Left renal cortex interstitium (tissue), 4 donors: ENCODE data around the gene ABRACL. TPM values are rescaled to one million over a fixed set of nuclear protein-coding genes. Genes with fewer than 3 reads are reported as not detected.

Experiments
- DNase-seq, 4 donors: peaks; one replicate each; pipeline ENCODE4 v3.0.0-alpha.2; 2013; ENCODE audit warnings: low read depth in 4 of 4, low spot score in 2 of 4, missing footprints in 1 of 4
- polyA plus RNA-seq, 4 donors: library from polyadenylated mRNA; unstranded; fragments of 120-200 nt; gene quantifications; one replicate each; pipeline ENCODE4 v1.2.1, GENCODE V29; 2013; ENCODE audit not compliant: insufficient read length in 4 of 4

Gene ABRACL
- polyA plus RNA-seq, 4 donors = 35.1 to 50.0 (median 47.9) TPM

GRCh38 chr6:139050770-139051313 lies 22.3 kb downstream of the ABRACL start:
- DNase-seq = no peak

GRCh38 chr6:139051396-139052060 lies 23.0 kb downstream of the ABRACL start:
- DNase-seq = no peak

DNA sequence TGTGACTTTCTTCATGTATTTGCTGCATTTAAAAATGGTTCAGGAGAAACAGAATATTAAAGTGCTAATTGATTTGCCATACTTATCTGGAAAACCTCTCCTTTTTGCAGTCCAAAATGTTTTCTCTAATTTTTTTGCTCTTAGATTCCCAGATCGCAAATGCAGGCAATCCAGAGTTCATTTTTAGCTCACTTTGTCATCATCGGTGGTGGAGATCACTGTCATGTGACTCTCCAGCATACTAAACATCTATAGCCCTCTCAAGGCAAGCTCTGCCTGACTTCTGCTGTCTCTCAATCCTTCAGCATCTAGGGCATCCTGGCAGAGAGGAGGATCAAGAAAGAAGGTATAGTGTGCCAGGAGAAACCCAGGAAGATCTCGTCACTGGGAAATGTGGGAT lies 24.8 kb downstream of the ABRACL start:
- DNase-seq = no peak

GRCh38 chr6:139054001-139054400 lies 25.5 kb downstream of the ABRACL start:
- no peak for DNase-seq

DNA sequence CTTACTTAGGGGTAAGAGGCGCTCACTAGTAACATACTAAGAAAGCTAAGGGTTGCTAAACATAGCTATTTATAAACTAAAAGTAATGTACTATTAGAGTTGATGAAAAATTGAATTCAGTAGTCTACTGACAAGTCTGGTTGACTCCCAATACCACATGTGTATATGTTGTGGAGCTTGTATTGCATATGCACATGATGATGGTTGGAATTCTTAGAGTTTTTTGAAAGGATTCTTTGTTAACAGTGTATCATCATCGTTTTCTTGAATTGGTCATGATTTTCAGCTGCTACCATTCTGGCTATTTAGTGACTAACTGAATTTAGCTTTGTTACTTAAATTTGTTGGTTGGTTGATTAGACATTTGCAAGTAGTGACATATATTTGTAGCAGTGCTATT lies 27.2 kb downstream of the ABRACL start:
- no peak for DNase-seq

GRCh38 chr6:139058029-139058428 lies 29.5 kb downstream of the ABRACL start:
- no peak for DNase-seq

DNA sequence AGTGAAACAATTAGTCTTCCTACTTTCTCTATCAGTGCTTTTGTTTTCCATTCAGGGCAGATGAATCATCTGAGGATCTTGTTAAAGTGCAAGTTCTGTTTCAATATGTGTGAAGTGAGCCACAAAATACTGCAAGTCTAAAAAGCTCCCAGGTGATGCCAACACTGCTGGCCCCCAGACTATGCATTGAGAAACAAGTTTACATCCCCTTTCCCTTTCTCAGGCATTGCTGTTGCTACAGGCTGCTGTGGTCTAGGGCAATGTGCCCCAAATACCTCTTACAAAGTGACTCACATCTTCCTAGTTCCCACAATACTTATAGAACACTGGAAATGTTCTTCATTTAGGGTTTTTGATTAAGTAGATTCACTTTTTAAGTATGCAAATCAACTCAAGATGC lies 31.8 kb downstream of the ABRACL start:
- no peak for DNase-seq

DNA sequence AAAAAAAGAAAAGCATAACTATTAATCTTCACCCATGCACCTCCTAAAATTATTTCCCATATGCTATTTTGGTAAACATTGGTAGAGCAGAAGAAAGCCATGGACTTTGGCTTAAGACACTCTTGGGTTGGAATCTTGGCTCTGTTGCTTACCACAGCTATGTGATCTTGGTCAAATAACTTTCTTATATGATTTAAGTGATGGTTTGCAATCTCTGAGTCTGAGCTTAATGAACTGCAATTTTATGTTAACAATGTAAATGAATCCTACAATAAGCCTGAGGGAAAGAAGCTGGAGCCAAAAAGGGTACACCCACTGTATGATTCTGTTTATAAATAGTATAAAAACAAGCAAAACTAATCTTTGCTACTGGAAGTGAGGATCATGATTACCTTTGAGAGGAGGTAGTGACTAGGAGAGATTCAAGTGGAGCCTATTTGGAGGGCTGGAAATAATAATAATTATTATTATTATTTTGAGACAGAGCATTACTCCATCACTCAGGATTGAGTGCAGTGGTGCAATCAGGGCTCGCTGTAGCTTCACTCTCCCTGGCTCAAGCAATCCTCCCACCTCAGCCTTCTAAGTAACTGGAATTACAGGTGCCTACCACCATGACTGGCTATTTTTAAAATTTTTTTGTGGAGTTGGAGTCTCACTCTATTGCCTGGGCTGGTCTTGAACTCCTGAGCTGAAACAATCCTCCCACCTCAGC lies 34.5 kb downstream of the ABRACL start:
- no peak for DNase-seq

DNA sequence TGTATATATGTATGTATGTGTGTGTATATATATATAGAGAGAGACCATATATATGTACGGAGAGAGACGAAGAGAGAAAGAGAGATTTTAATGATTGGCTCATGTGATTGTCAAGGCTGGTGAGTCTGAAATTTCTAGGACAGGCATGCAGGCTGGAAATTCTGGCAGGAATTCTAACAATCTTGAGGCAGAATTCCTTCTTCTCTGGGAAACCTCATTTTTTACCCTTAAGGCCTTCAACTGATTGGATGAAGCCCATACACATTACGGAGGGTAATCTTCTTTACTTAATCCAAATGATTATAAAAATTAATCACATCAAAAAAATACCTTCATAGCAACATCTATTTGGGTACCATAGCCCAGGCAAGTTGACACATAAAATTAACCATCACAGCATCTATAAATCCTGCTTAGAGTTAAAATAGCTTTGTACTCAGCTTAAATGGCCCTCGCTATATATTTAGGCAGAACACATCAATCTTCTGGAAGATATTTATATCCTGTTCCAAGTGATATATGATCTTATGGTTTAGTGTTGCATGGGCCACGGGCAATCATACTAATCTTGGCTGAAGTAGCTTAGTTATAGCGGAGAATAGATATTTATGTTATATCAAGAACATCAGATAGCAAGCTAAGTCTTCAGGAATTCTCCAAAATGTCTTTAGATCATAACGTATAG lies 36.6 kb downstream of the ABRACL start:
- DNase-seq = no peak

DNA sequence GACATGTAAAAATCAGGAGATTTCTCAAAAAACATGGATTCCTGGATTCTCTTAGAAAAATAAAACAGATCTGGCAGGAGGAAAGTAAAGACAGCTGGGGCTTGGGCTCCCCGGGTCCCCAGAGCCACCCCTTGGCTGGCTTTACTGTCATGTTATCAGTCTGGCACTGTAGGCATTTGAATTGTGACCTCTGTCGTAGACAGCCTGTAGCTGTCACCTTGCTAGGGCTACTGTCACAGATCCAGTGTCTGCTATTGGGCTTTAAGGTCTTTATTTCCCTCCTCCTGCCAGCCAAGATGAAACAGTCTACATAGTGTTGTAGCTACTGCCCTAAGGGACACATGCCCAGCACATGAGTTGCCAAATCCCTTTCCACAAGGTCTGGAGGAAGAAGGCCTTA lies 37.5 kb downstream of the ABRACL start:
- DNase-seq = no peak

GRCh38 chr6:139068846-139069245 lies 40.3 kb downstream of the ABRACL start:
- no peak for DNase-seq

DNA sequence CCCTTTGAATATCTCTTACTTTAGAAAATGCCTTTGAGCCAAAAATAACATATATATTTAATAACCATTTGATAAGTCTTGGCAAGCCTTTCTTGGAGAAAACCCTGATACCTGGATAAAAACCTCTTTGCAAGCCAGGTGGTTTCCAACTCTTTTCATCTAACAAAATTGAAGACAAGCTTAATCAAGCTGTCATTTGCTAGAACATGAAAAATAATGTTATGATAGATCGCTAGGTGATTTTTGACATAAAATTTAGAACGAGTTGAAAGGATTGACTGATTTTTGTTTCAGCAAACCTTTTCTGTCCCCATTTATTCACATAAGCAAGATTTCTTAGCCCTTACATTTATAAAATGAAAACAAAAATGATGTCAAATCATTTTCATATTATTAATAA lies 44.6 kb downstream of the ABRACL start:
- DNase-seq = no peak

GRCh38 chr6:139079018-139079417 lies 50.5 kb downstream of the ABRACL start:
- DNase-seq = no peak

DNA sequence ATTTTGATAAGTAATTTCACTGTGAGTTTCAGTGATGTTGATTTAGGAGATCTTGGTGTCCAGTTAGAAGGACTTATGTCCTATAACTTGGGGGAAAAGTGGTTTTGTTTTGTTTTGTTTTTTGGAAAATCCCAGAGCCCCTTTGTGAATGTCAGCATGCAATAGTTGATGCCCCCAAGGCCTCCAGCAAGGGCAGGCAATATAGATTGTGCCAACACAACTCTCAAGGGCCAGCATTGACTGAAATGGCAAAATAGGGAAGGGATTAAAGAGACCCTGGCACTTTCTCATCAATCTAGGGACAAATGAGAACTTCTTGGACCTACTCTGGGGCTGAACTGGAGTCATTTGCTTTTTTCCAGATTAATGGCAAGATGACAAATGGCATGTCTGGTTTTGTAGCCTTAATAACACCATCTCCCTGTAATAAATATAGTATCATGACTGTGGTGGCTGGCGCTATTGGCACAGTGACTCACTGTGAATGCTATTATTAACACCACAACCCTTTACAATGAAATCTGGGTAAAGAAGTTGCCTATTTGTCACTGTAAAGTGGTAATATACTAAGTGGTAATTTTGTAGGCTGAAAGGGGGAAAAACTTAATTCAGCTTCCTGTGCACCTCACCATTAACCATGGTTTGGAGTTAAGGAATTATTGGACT lies 51.8 kb downstream of the ABRACL start:
- no peak for DNase-seq

DNA sequence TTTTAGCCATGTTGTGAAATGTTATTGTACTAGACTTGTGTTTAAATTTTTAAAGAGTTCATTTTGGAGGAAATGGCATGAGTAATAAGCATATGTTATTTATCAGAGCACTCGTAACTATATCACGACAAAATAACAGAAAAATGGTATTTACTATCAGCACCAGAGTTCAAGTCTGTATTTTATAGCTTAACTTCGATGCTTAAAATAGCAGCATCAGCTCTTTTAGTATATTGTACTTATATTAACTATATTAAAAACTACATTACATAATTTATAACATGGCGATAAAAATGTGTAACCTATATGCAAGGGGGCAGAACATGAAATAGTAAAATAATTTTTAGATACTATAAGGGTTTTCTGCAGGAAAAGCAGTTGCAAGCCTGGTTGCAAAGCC lies 52.9 kb downstream of the ABRACL start:
- no peak for DNase-seq

DNA sequence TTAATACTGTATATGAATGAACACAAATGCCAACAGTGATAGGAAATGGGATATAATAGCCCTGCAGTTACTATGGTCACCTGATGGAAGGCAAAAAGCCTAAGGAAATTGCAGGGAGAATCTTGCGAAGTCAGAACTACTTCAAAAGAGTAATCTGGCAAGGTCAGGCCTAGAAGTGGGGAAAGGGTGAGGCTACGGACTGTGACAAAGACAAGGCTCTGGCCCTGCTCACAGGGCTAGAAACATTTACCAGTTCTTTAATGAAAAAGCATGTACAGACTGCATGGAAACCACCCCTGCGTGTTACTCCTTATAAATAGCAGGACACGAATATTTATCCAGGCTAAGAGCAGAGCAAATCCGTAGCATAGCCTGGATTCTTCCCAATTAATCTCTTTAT lies 53.8 kb downstream of the ABRACL start:
- DNase-seq = no peak

DNA sequence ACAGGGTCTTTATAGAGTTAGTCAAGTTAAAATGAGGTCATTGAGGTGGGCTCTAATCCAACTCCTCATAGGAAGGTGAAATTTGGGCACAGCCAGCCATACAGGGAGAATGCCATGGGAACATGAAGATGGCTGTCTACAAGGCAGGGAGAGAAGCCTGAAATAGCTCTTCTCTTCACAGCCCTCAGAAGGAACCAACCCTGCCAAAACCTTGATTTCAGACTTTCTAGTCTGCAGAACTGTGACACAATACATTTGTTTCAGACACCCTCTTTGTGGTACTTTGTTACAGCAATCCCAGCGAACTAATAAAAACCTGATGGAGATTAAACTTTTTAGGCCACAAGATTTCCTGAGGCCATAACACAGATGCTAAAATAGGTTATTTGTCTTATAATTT lies 63.3 kb downstream of the ABRACL start:
- no peak for DNase-seq
